ENCODE results near the gene FDXR. TPM values are rescaled to one million over a fixed set of nuclear protein-coding genes. Genes with fewer than 3 reads are reported as not detected.

FDXR gene
- total and polyA plus RNA-seq, 9 of the 15 experiments (the other 6 are each of a cell fraction or from before 2014, with no cell fraction given), result 0.89 to 70.7 (median 30.9) TPM

- no peak for TF ChIP-seq TCF3 (CRISPR knock-in tag; IDR thresholded peaks at IDR 0.05)
- no peak for TF ChIP-seq ZNF699 (CRISPR knock-in tag; IDR thresholded peaks at IDR 0.05; ENCODE audit: insufficient replicate concordance)
- no peak for TF ChIP-seq ZNF444 (CRISPR knock-in tag; IDR thresholded peaks at IDR 0.05)
- TF ChIP-seq CTCF (IDR thresholded peaks at IDR 0.05 in 2 of 3, conservative IDR thresholded peaks at IDR 0.05 in 1 of 3; ENCODE audit: insufficient read depth in 2 of 3, low read depth in 1 of 3, low read length in 3 of 3), result no peak
- TF ChIP-seq ZBTB34 (CRISPR knock-in tag; IDR thresholded peaks at IDR 0.05), result no peak
- no peak for TF ChIP-seq MXD1 (CRISPR knock-in tag; IDR thresholded peaks at IDR 0.05; ENCODE audit: borderline replicate concordance, poor library complexity, severe bottlenecking)
- TF ChIP-seq GTF3C2 (IDR thresholded peaks at IDR 0.05; ENCODE audit: borderline replicate concordance, extremely low read depth, insufficient read length), result no peak
- no peak for TF ChIP-seq CGGBP1 (CRISPR knock-in tag; IDR thresholded peaks at IDR 0.05)
- peak in 1 of 2 experiments; percentile 30; a peak in 2 of 4 replicates for TF ChIP-seq RAD21 (CRISPR knock-in tag; conservative IDR thresholded peaks at IDR 0.05 in 1 of 2, IDR thresholded peaks at IDR 0.05 in 1 of 2)
- TF ChIP-seq FOXP1 (CRISPR knock-in tag; IDR thresholded peaks at IDR 0.05), result peak; percentile 25; the same call in 1 of the 2 replicates
- TF ChIP-seq NFIX (CRISPR knock-in tag; IDR thresholded peaks at IDR 0.05; ENCODE audit: low read depth), result no peak
- TF ChIP-seq BACH1 (tag; IDR thresholded peaks at IDR 0.05), result peak; percentile 53; the same call in 1 of the 2 replicates
- TF ChIP-seq ESRRB (CRISPR knock-in tag; IDR thresholded peaks at IDR 0.05; ENCODE audit: borderline replicate concordance), result no peak
- TF ChIP-seq KHSRP (IDR thresholded peaks at IDR 0.05), result peak; percentile 85; the same call in 1 of the 2 replicates
- TF ChIP-seq ATF7 (IDR thresholded peaks at IDR 0.05), result peak; percentile 87
- TF ChIP-seq ZNF124 (CRISPR knock-in tag; IDR thresholded peaks at IDR 0.05), result no peak
- peak; percentile 93 for TF ChIP-seq MBD2 (IDR thresholded peaks at IDR 0.05; ENCODE audit: borderline replicate concordance, low read depth)
These were observed 461 bp upstream of the FDXR start (continued) for GRCh38 chr17:74873037-74873873.
